Endothelial cell of umbilical vein (primary cell): ENCODE measurements around the gene CDCA3. TPM values are rescaled to one million over a fixed set of nuclear protein-coding genes. Genes with fewer than 3 reads are reported as not detected.

Experiments used
- BruUV-seq: library from RNA; stranded (reverse); fragments of 400-500 nt; replicated peaks from 2 replicates; lab custom pipeline; 2021; lab: Mats Ljungman, UMichigan
- CTCF ChIA-PET: fragments of 300-600, 350-600 bp; sonication (Branson Sonifier 250); formaldehyde crosslinking; loops from one replicate; lab custom pipeline; 2021; ENCODE audit warnings: antibody characterized with exemption, inconsistent platforms; lab: Charles Lee
- POLR2A ChIA-PET: fragments of 300-600, 350-600 bp; sonication (Branson Sonifier 250); formaldehyde crosslinking; loops from one replicate; lab custom pipeline; 2021; ENCODE audit warnings: antibody characterized with exemption, inconsistent platforms; lab: Charles Lee
- DNase-seq: peaks from one replicate; pipeline ENCODE4 v3.0.0-alpha.2; 2011; ENCODE audit warnings: low read depth, low spot score
- FAIRE-seq: peaks from 2 replicates; lab custom pipeline; 2011; peaks lifted over from hg19 to GRCh38; lab: Jason Lieb, UNC
- H2AFZ ChIP-seq: 2 replicates; pipeline ENCODE4 v1.6.0; 2012; ENCODE audit warnings: low read depth, low read length, control low read depth, inconsistent platforms
- H3K27ac ChIP-seq: 2 replicates; pipeline ENCODE4 v1.5.1; 2011; ENCODE audit warnings: low read depth, mild to moderate bottlenecking, control low read depth, low read length, moderate library complexity; ENCODE audit not compliant: insufficient read depth
- H3K27me3 ChIP-seq, 2 experiments: 2 replicates each; pipeline versions ENCODE4 v1.6.0 to v1.6.1; 2011; ENCODE audit warnings: low read length in 2 of 2, mixed read lengths in 1 of 2; ENCODE audit not compliant: control insufficient read depth in 2 of 2, insufficient read depth in 2 of 2
- H3K36me3 ChIP-seq, 2 experiments: 2 replicates in 1 of 2; 3 replicates in 1 of 2; pipeline ENCODE4 v1.5.1; 2011; ENCODE audit warnings: low read length in 2 of 2, mild to moderate bottlenecking in 1 of 2, moderate library complexity in 1 of 2; ENCODE audit not compliant: control insufficient read depth in 2 of 2, insufficient read depth in 2 of 2; ENCODE audit errors: extremely low read depth in 1 of 2
- H3K4me1 ChIP-seq: 3 replicates; pipeline ENCODE4 v1.5.1; 2011; ENCODE audit warnings: mild to moderate bottlenecking, low read length; ENCODE audit not compliant: control insufficient read depth, insufficient read depth; ENCODE audit errors: extremely low read depth
- H3K4me2 ChIP-seq: 2 replicates; pipeline ENCODE4 v1.6.1; 2011; ENCODE audit warnings: low read length, control low read depth, mixed read lengths; ENCODE audit not compliant: insufficient read depth
- H3K4me3 ChIP-seq, 3 experiments: fragments of 200-600 bp in 1 of 3; sonication (generic), shearing (Covaris generic) in 1 of 3; replicated peaks in 1 of 3; 2 replicates each; pipeline ENCODE4 v1.5.1; 2011 to 2016; ENCODE audit warnings: control low read depth in 3 of 3, low read length in 3 of 3, mild to moderate bottlenecking in 2 of 3, inconsistent platforms in 1 of 3, low read depth in 1 of 3, moderate library complexity in 1 of 3; ENCODE audit not compliant: insufficient read depth in 1 of 3
- H3K79me2 ChIP-seq: 2 replicates; pipeline ENCODE4 v1.6.0; 2012; ENCODE audit warnings: low read length, inconsistent platforms; ENCODE audit not compliant: control insufficient read depth, insufficient read depth
- H3K9ac ChIP-seq: replicated peaks from 2 replicates; pipeline ENCODE3; 2011; ENCODE audit warnings: low read length, control low read depth; ENCODE audit not compliant: insufficient read depth; ENCODE audit errors: extremely low read depth
- H3K9me1 ChIP-seq: replicated peaks from 3 replicates; pipeline ENCODE4 v1.6.0; 2011; ENCODE audit warnings: mild to moderate bottlenecking, low read length; ENCODE audit not compliant: control insufficient read depth, insufficient read depth; ENCODE audit errors: extremely low read depth
- H3K9me3 ChIP-seq: replicated peaks from 2 replicates; pipeline ENCODE4 v1.5.1; 2012; ENCODE audit warnings: low read length, inconsistent platforms; ENCODE audit not compliant: control insufficient read depth, insufficient read depth
- H4K20me1 ChIP-seq: replicated peaks from 2 replicates; pipeline ENCODE3; 2011; ENCODE audit warnings: mild to moderate bottlenecking, low read length; ENCODE audit not compliant: control insufficient read depth, insufficient read depth; ENCODE audit errors: extremely low read depth
- EZH2 ChIP-seq: IDR thresholded peaks from 2 replicates; pipeline ENCODE4 v1.6.1; 2012; ENCODE audit warnings: borderline replicate concordance, low read depth, mild to moderate bottlenecking, moderate library complexity, low read length, inconsistent platforms; ENCODE audit not compliant: severe bottlenecking
- FOS ChIP-seq: IDR thresholded peaks from 2 replicates; pipeline ENCODE4 v1.6.1; 2011; ENCODE audit warnings: mild to moderate bottlenecking, low read length, moderate library complexity, borderline replicate concordance; ENCODE audit not compliant: insufficient read depth
- GATA2 ChIP-seq: IDR thresholded peaks from 2 replicates; pipeline ENCODE4 v1.7.0; 2011; ENCODE audit warnings: low read depth, mild to moderate bottlenecking, moderate library complexity, mixed read lengths, low read length; ENCODE audit not compliant: insufficient read length, insufficient read depth
- JUN ChIP-seq: IDR thresholded peaks from 2 replicates; pipeline ENCODE4 v1.6.1; 2011; ENCODE audit warnings: borderline replicate concordance, low read depth; ENCODE audit not compliant: insufficient read length, insufficient read depth
- MYC ChIP-seq: IDR thresholded peaks from one replicate; pipeline ENCODE4 v1.6.1; 2011; ENCODE audit warnings: mild to moderate bottlenecking, low read depth, low read length
- POLR2A ChIP-seq: IDR thresholded peaks from 2 replicates; pipeline ENCODE4 v1.6.1; 2012; ENCODE audit warnings: low read depth, mild to moderate bottlenecking, control low read depth, low read length
- POLR2AphosphoS5 ChIP-seq: IDR thresholded peaks from 2 replicates; pipeline ENCODE4 v1.6.1; 2012; ENCODE audit warnings: low read depth, mild to moderate bottlenecking, control low read depth, low read length, moderate library complexity; ENCODE audit not compliant: insufficient read depth
- dilution Hi-C: fragments of 300-500 bp; cut with MboI; formaldehyde crosslinking; loops from one replicate; pipeline ENCODE4 v1.15.0; 2019; ENCODE audit warnings: low sequenced_read_pairs; ENCODE audit not compliant: extremely low pct_ligation_motif_present
- intact Hi-C: fragments of 100-400 bp; cut with micrococcal nuclease; formaldehyde crosslinking; loops from one replicate; pipeline ENCODE4 v1.10.0; 2022
- polyA plus RNA-seq, 4 experiments: library from polyadenylated mRNA; depleted of rRNA in 3 of 4; stranded (reverse) in 3 of 4; unstranded in 1 of 4; fragments of >200 nt; gene quantifications; 2 replicates each; pipeline versions ENCODE4 v1.2.1 to v1.2.3, GENCODE V29; 2011 to 2012; ENCODE audit warnings: missing spikeins in 1 of 4
- total RNA-seq: library from RNA; stranded (reverse); gene quantifications from 2 replicates; pipeline ENCODE4 v1.2.3, GENCODE V29; 2021
- TF ChIP-seq, protein P1 (sequence below): IDR thresholded peaks from 2 replicates; pipeline ENCODE4 v1.6.1; 2011; ENCODE audit not compliant: insufficient read depth, insufficient read length
- TF ChIP-seq, protein P2 (sequence below), 2 donors: IDR thresholded peaks; 1 replicate in 1 of 2; 2 replicates in 1 of 2; pipeline ENCODE4 v1.5.1; 2011; ENCODE audit warnings: low read length in 2 of 2, mild to moderate bottlenecking in 2 of 2, moderate library complexity in 2 of 2, control low read depth in 1 of 2, inconsistent platforms in 1 of 2, low read depth in 1 of 2; ENCODE audit not compliant: insufficient read depth in 1 of 2; ENCODE audit errors: extremely low read depth in 1 of 2

The CDCA3 gene
- total and polyA plus RNA-seq, 2 donors (not counting 3 experiments of a cell fraction or from before 2014, with no cell fraction given), result 44.3 to 53.5 TPM

DNA sequence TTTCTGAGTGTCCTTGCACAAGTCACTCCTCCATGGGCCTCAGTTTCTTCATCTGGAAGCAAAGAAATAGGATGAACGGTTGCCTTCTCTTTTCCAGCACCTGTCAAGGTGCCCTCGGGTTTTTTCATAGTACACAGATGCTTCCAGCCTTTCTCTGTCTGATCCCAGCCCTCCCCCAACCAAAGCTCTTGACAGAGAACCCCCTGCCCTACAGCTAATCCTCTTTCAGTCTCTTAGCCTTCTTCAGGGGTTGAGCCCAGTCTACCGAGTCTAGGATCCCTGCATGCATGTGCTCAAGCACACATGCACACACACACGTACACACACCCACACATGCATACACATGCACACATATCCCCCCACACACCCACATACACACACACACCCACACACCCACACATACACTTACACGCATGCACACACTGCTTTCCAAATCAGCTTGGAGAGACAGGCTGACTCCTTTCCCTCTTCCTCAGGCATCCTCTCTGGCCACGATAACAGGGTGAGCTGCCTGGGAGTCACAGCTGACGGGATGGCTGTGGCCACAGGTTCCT lies 4.7 kb downstream of the CDCA3 start:
- no peak for FAIRE-seq

More for the DNA sequence above, 4.7 kb downstream of the CDCA3 start:
- H3K4me2 ChIP-seq, result no peak overlapping the region
- no peak overlapping the region for H2AFZ ChIP-seq
- peaks cover 20% of the 10 kb centered on the region for H3K79me2 ChIP-seq
- peaks cover 11% of the 10 kb centered on the region for H3K4me1 ChIP-seq
- TF ChIP-seq GATA2 (no peak), POLR2A (no peak), JUN (no peak), EZH2 (no peak), FOS (no peak), MYC (no peak), POLR2AphosphoS5 (no peak)
- TF ChIP-seq, protein P1, sequence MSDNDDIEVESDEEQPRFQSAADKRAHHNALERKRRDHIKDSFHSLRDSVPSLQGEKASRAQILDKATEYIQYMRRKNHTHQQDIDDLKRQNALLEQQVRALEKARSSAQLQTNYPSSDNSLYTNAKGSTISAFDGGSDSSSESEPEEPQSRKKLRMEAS, result no peak
- TF ChIP-seq, protein P2, sequence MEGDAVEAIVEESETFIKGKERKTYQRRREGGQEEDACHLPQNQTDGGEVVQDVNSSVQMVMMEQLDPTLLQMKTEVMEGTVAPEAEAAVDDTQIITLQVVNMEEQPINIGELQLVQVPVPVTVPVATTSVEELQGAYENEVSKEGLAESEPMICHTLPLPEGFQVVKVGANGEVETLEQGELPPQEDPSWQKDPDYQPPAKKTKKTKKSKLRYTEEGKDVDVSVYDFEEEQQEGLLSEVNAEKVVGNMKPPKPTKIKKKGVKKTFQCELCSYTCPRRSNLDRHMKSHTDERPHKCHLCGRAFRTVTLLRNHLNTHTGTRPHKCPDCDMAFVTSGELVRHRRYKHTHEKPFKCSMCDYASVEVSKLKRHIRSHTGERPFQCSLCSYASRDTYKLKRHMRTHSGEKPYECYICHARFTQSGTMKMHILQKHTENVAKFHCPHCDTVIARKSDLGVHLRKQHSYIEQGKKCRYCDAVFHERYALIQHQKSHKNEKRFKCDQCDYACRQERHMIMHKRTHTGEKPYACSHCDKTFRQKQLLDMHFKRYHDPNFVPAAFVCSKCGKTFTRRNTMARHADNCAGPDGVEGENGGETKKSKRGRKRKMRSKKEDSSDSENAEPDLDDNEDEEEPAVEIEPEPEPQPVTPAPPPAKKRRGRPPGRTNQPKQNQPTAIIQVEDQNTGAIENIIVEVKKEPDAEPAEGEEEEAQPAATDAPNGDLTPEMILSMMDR (IDR thresholded peaks at IDR 0.05; ENCODE audit: extremely low read depth in 1 of 2, insufficient read depth in 1 of 2, low read depth in 1 of 2, low read length in 2 of 2), result no peak
- no peak overlapping the region for H3K9ac ChIP-seq
- ChIA-PET CTCF (interaction anchor here (0.8 to 1.0 kb wide), 2 partner anchors 12 to 93 kb away, joined by 3 read pairs; partner anchors contain the start of gene MLF2), POLR2A (no interaction called here)
- no peak overlapping the region for H3K27ac ChIP-seq
- dilution Hi-C loops, result no loop called here
- no peaks in the 10 kb centered on the region for H4K20me1 ChIP-seq
- BruUV-seq, result no TSS peak
- H3K9me3 ChIP-seq, result no peaks in the 10 kb centered on the region
- H3K9me1 ChIP-seq, result no peaks in the 10 kb centered on the region
- DNase-seq, result no peak
- intact Hi-C loops, result no loop called here
- H3K27me3 ChIP-seq, result no peaks in the 10 kb centered on the region
- peaks cover 11 to 42% of the 10 kb centered on the region in 2 experiments for H3K36me3 ChIP-seq
- no peak overlapping the region for H3K4me3 ChIP-seq
